Measurements from ENCODE around the gene LRP2.
"Not testable (repeated sequence)": the region's sequence is repeated elsewhere in the genome, so short reads cannot be mapped to it uniquely, and the experiment has no call there.

The LRP2 gene

GRCh38 chr2:169164311-169164710 is 198.0 kb downstream of the LRP2 start:
- no peak for DNase-seq

- no peak for DNase-seq
These were observed 199.7 kb downstream of the LRP2 start for GRCh38 chr2:169162613-169163012.

GRCh38 chr2:169160926-169161481 is 201.3 kb downstream of the LRP2 start:
- no peak for DNase-seq

- no peak for DNase-seq
These were observed 202.6 kb downstream of the LRP2 start for GRCh38 chr2:169159686-169160085.

GRCh38 chr2:169158874-169159273 is 203.5 kb downstream of the LRP2 start:
- DNase-seq = no peak

- DNase-seq = no peak
These were observed 216.1 kb downstream of the LRP2 start for GRCh38 chr2:169146220-169146619.

- no peak for DNase-seq
These were observed 218.3 kb downstream of the LRP2 start for GRCh38 chr2:169143998-169144397.

- DNase-seq = peak; percentile 16
These were observed 220.5 kb downstream of the LRP2 start for GRCh38 chr2:169141713-169142352.

GRCh38 chr2:169139993-169140767 is 222.2 kb downstream of the LRP2 start:
- DNase-seq = no peak

GRCh38 chr2:169139145-169139544 is 223.2 kb downstream of the LRP2 start:
- no peak for DNase-seq

- DNase-seq = no peak
These were observed 224.4 kb downstream of the LRP2 start for GRCh38 chr2:169137924-169138323.

- DNase-seq = no peak
These were observed 225.3 kb downstream of the LRP2 start for GRCh38 chr2:169136885-169137534.

GRCh38 chr2:169136428-169136827 is 225.9 kb downstream of the LRP2 start:
- DNase-seq = not testable (repeated sequence)

- DNase-seq = not testable (repeated sequence)
These were observed 228.1 kb downstream of the LRP2 start for GRCh38 chr2:169134272-169134671.

- no peak for DNase-seq
These were observed 230.5 kb downstream of the LRP2 start for GRCh38 chr2:169131587-169132512.

- DNase-seq = no peak
These were observed 232.6 kb downstream of the LRP2 start for GRCh38 chr2:169129703-169130243.

GRCh38 chr2:169119851-169120250 is 242.5 kb downstream of the LRP2 start:
- no peak for DNase-seq

- DNase-seq = no peak
These were observed 243.1 kb downstream of the LRP2 start for GRCh38 chr2:169119123-169119760.

GRCh38 chr2:169118060-169118459 is 244.3 kb downstream of the LRP2 start:
- no peak for DNase-seq

GRCh38 chr2:169116993-169117392 is 245.3 kb downstream of the LRP2 start:
- no peak for DNase-seq

- no peak for DNase-seq
These were observed 246.0 kb downstream of the LRP2 start for GRCh38 chr2:169116327-169116726.

GRCh38 chr2:169114056-169114455 is 248.3 kb downstream of the LRP2 start:
- DNase-seq = no peak
